Kasumi-1 (cell line): ENCODE measurements around the gene TCHP.
A peak's percentile ranks its signal among the peaks of the same experiment; 100 is the strongest.

Experiments used
- DNase-seq, 2 experiments: peaks; one replicate each; lab custom pipeline; 2025; lab: John Stamatoyannopoulos, UW

TCHP gene

GRCh38 chr12:109932878-109933503 is 32.9 kb downstream of the TCHP start:
- DNase-seq: no peak

- DNase-seq: peak in 1 of 2 experiments; percentile 19
These were observed 34.0 kb downstream of the TCHP start for GRCh38 chr12:109934026-109934425.

GRCh38 chr12:109937371-109937770 is 37.3 kb downstream of the TCHP start:
- no peak for DNase-seq

DNA sequence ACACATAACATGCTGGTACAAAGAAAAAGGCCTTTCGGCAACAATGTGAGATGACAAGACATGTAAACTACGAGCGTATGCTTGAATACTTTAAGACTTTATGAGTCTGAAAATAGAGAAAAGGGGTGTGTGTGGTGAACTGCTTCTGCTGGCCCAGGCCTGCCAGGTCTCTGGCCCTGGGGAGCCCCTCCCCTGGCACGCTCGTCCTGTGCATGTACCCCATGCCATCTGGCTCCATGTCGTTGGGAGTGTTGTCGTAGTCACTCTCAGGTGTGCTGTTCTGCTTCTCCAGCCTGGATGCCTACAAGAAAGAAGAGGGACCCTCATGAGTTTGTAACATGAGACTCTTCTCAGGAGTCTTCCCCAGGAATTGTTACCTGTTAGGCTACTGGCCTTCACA is 38.9 kb downstream of the TCHP start:
- no peak for DNase-seq

DNA sequence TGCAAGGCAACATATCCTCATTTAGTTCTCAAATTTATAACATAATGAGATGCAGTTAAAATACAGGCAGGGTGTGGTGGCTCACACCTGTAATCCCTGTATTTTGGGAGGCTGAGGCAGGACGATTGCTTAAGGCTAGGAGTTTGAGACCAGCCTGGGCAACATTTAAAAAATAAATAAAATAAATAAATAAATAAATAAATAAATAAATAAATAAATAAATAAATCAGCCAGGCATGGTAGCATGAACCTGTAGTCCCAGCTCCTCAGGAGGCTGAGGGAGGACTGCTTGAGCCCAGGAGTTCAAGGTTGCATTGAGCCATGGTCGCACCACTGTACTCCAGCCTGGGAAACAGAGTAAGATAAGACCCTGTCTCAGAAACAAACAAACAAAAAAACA is 39.4 kb downstream of the TCHP start:
- no peak for DNase-seq

- no peak for DNase-seq
These were observed 40.4 kb downstream of the TCHP start for GRCh38 chr12:109940339-109940923.

GRCh38 chr12:109943811-109944210 is 43.7 kb downstream of the TCHP start:
- DNase-seq: no peak

- no peak for DNase-seq
These were observed 44.7 kb downstream of the TCHP start for GRCh38 chr12:109944561-109945359.

DNA sequence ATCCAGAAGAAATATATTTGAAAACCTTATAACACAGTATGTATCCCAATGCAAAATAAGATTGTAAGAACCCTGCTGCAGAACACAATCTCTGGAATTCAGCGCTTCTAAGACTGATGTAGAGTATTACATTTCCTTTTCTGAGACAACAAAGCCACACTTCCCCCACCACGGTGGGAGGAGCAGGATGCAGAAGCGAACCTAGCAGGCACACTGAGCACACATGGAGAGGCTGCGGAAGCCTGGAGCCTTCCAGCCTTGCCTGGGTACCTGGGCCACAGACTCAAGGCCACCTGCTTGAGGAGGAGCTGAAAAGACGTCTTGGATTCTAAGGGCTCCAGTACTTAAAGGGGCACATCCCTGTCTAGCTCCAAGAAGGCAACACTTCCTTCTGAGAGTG is 46.4 kb downstream of the TCHP start:
- DNase-seq: peak; percentile 80 to 82

- no peak for DNase-seq
These were observed 46.8 kb downstream of the TCHP start for GRCh38 chr12:109946913-109947312.

DNA sequence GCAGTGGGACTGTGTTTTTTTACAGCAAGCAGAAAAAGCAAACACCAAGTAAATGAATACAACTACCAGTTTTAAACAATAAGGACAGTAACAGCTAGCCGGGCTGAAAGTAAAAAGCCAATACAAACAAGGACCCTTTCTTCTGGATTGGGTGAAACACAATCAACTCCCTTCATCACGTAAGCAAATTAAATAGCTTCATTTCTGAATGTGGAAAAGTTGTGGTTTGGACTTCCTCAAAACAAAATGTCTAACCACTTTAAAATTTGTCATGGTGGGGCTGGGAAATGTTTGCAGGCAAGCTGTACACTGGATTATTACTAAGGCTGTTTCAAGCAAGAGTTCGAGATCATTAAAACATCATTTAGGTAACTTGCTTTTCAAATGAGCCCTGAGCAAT is 47.4 kb downstream of the TCHP start:
- peak; percentile 54 to 58 for DNase-seq

- no peak for DNase-seq
These were observed 48.3 kb downstream of the TCHP start for GRCh38 chr12:109948368-109948767.

- no peak for DNase-seq
These were observed 49.0 kb downstream of the TCHP start for GRCh38 chr12:109949089-109949488.

DNA sequence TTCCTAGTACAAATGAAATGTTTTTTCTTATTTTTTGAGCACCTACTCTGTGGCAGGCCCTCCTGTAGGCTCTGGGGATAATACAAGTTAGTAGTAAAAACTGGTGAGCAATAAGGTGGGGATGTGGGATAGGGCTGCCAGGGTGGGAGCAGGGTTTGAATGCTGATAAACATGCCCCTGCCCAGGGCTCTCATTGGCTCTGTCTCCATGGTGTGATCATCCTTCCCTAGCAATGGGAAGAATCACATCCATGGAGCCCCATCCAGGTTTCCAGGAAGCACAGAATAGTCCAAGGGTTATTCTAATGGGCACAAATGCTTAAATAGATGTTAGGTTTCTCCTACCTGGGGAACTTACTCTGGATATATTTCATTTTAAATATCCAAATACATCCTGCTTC is 50.6 kb downstream of the TCHP start:
- no peak for DNase-seq

- DNase-seq: no peak
These were observed 51.1 kb downstream of the TCHP start for GRCh38 chr12:109951136-109951535.

- no peak for DNase-seq
These were observed 51.7 kb downstream of the TCHP start for GRCh38 chr12:109951751-109952150.

GRCh38 chr12:109952160-109952858 is 52.2 kb downstream of the TCHP start:
- no peak for DNase-seq

- DNase-seq: no peak
These were observed 52.8 kb downstream of the TCHP start for GRCh38 chr12:109952873-109953272.

- DNase-seq: no peak
These were observed 53.6 kb downstream of the TCHP start for GRCh38 chr12:109953656-109954055.

- no peak for DNase-seq
These were observed 58.3 kb downstream of the TCHP start for GRCh38 chr12:109958374-109958773.

GRCh38 chr12:109959411-109960093 is 59.5 kb downstream of the TCHP start:
- DNase-seq: no peak

- no peak for DNase-seq
These were observed 61.1 kb downstream of the TCHP start for GRCh38 chr12:109961201-109961600.
